Epithelial cell of proximal tubule (primary cell): Measurements from ENCODE around the gene IMPA2. TPM values are rescaled to one million over a fixed set of nuclear protein-coding genes. Genes with fewer than 3 reads are reported as not detected.
"Not testable (repeated sequence)": the region's sequence is repeated elsewhere in the genome, so short reads cannot be mapped to it uniquely, and the experiment has no call there.

Experiments
- DNase-seq: peaks from one replicate; pipeline ENCODE4 v3.0.0-alpha.2; 2011; ENCODE audit warnings: low read depth
- H3K4me3 ChIP-seq: 2 replicates; pipeline ENCODE4 v1.5.1; 2011; ENCODE audit warnings: low read depth, mild to moderate bottlenecking, low read length
- CTCF ChIP-seq: conservative IDR thresholded peaks from 2 replicates; pipeline ENCODE4 v1.5.1; 2012; ENCODE audit warnings: low read depth, mild to moderate bottlenecking, low read length
- total RNA-seq: library from RNA; depleted of rRNA; stranded (reverse); fragments of >200 nt; gene quantifications from 2 replicates; pipeline ENCODE4 v1.2.3, GENCODE V29; 2015

IMPA2 gene
- total RNA-seq, result 59.0 and 89.9 TPM in 2 replicates

- no peak for TF ChIP-seq CTCF
- no peak for DNase-seq
- H3K4me3 ChIP-seq, result peak within 1 kb of the TSS; percentile 87
Measured at GRCh38 chr18:11981192-11981542, at the start of gene IMPA2. Gene IMPA2 (plus strand): TSS chr18:11981507. CDS start chr18:11981670, 163 bp downstream.

- H3K4me3 ChIP-seq, result no peak overlapping the region
- TF ChIP-seq CTCF, result no peak
- no peak for DNase-seq
Measured at GRCh38 chr18:11932393-11932792, 48.9 kb upstream of the IMPA2 start.

GRCh38 chr18:11937874-11938478 is 43.3 kb upstream of the IMPA2 start:
- peak; percentile 83 for TF ChIP-seq CTCF
- no peak overlapping the region for H3K4me3 ChIP-seq
- no peak for DNase-seq

- no peak overlapping the region for H3K4me3 ChIP-seq
- TF ChIP-seq CTCF, result no peak
- DNase-seq, result no peak
Measured at GRCh38 chr18:11940956-11941355, 40.4 kb upstream of the IMPA2 start.

GRCh38 chr18:11943551-11943950 is 37.8 kb upstream of the IMPA2 start:
- no peak for DNase-seq
- H3K4me3 ChIP-seq, result no peak overlapping the region
- TF ChIP-seq CTCF, result no peak

GRCh38 chr18:11944252-11944651 is 37.1 kb upstream of the IMPA2 start:
- no peak for TF ChIP-seq CTCF
- no peak for DNase-seq
- H3K4me3 ChIP-seq, result no peak overlapping the region

- TF ChIP-seq CTCF, result no peak
- no peak for DNase-seq
- no peak overlapping the region for H3K4me3 ChIP-seq
Measured at GRCh38 chr18:11944786-11945185, 36.5 kb upstream of the IMPA2 start.

GRCh38 chr18:11945834-11946659 is 35.3 kb upstream of the IMPA2 start:
- DNase-seq, H3K4me3 ChIP-seq: not testable (repeated sequence)
